Upper lobe of left lung (tissue), 4 donors: ENCODE measurements around the gene VIT.

ENCODE experiments used
- POLR2A ChIP-seq, 4 donors: fragments of 450-650 bp; IDR thresholded peaks; one replicate each; pipeline ENCODE4 v1.5.1; 2016 to 2017; ENCODE audit warnings: antibody characterized with exemption in 4 of 4, mild to moderate bottlenecking in 2 of 4
- TF ChIP-seq, protein P1 (sequence below), 6 experiments: fragments of 450-650 bp in 4 of 6; fragments of 200-600 bp in 2 of 6; sonication (generic) in 2 of 6; IDR thresholded peaks; one replicate each; pipeline ENCODE4 v1.5.1; 2016 to 2019; ENCODE audit warnings: antibody characterized with exemption in 6 of 6

DNA sequence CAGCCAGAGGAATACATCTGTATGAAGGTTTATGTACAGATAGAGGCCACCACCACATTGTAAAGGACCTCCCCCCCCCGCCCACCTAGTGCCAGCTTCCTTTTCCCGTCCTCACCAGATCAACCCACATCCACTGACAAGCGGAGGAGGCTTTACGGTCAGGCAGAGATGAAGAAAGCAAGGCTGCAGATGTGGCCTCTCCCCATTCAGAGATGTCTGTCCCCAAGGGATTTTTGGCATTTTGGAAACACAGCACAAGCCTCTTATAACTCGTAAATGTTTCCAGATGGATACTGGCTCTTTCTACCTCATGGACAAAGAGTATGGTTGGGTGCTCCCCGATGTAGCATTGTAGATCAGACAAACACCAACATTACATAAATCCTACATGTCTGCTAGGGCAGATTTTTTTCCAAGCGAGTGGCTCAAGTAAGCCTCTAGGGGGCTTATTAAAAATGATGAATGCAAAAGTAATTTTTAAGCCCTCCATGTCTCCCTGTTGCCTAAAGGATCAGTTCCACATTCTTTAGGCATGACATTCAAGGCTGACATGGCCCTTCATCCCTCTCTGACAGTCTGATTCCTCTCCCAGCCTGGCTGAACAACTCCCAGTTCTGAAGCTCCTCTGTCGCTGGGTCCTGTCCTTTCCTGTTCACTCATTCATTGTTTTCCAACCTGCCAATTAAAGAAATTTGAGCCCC, 11.7 kb downstream of the VIT start:
- TF ChIP-seq, protein P1, sequence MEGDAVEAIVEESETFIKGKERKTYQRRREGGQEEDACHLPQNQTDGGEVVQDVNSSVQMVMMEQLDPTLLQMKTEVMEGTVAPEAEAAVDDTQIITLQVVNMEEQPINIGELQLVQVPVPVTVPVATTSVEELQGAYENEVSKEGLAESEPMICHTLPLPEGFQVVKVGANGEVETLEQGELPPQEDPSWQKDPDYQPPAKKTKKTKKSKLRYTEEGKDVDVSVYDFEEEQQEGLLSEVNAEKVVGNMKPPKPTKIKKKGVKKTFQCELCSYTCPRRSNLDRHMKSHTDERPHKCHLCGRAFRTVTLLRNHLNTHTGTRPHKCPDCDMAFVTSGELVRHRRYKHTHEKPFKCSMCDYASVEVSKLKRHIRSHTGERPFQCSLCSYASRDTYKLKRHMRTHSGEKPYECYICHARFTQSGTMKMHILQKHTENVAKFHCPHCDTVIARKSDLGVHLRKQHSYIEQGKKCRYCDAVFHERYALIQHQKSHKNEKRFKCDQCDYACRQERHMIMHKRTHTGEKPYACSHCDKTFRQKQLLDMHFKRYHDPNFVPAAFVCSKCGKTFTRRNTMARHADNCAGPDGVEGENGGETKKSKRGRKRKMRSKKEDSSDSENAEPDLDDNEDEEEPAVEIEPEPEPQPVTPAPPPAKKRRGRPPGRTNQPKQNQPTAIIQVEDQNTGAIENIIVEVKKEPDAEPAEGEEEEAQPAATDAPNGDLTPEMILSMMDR (IDR thresholded peaks at IDR 0.05) = no peak
- no peak for TF ChIP-seq POLR2A (IDR thresholded peaks at IDR 0.05)
